ENCODE data around the gene SMARCE1. TPM values are rescaled to one million over a fixed set of nuclear protein-coding genes. Genes with fewer than 3 reads are reported as not detected.
A peak's percentile ranks its signal among the peaks of the same experiment; 100 is the strongest.

SMARCE1 gene
- total RNA-seq, 8 experiments from 2014 or later, result 81.3 to 216 (median 133) TPM

- Histone ChIP-seq H3K27ac (no peak overlapping the region), H3K4me3 (no peak overlapping the region), H3K4me1 (replicated peaks in 1 of 2) (no peaks in the 10 kb centered on the region)
- peak in 3 of 8 experiments; percentile 66 to 81 (median 66) for ATAC-seq (replicated peaks in 6 of 8)
- in situ Hi-C loops (cut with MboI; ENCODE audit: low pct_unique_long_range_greater_than_20kb in 2 of 9, low sequenced_read_pairs in 9 of 9, unreplicated experiment in 9 of 9), result no loop called here
- 30 to 100% (median 80%) methylated on average over 1 to 2 of the region's 2 CpGs for WGBS, 10 experiments
These were observed 17.8 kb downstream of the SMARCE1 start for GRCh38 chr17:40629842-40630241.

GRCh38 chr17:40625311-40625710 lies 22.3 kb downstream of the SMARCE1 start:
- in situ Hi-C loops (cut with MboI; ENCODE audit: low pct_unique_long_range_greater_than_20kb in 2 of 9, low sequenced_read_pairs in 9 of 9, unreplicated experiment in 9 of 9), result no loop called here
- H3K27ac ChIP-seq, result no peak overlapping the region
- ATAC-seq (replicated peaks in 6 of 8), result peak in 1 of 8 experiments; percentile 27
- WGBS, 10 experiments, result 0 to 80% (median 47%) methylated on average over 1 to 5 of the region's 5 CpGs
- no peaks in the 10 kb centered on the region for H3K4me1 ChIP-seq (replicated peaks in 1 of 2)
- no peak overlapping the region for H3K4me3 ChIP-seq

- ATAC-seq (replicated peaks in 6 of 8), result no peak
- in situ Hi-C loops (cut with MboI; ENCODE audit: low pct_unique_long_range_greater_than_20kb in 2 of 9, low sequenced_read_pairs in 9 of 9, unreplicated experiment in 9 of 9), result loop anchor here in 4 of 9 experiments (25.0 kb wide), 2 partner anchors 164 to 1039 kb away; partner anchors contain the start of genes KRT27 (in 1 of the 4) and KRT28 (in 1 of the 4)
- Histone ChIP-seq H3K4me3 (no peak overlapping the region), H3K4me1 (replicated peaks in 1 of 2) (no peaks in the 10 kb centered on the region), H3K27ac (no peak overlapping the region)
- WGBS, 10 experiments, result 50 to 90% (median 81%) methylated on average over 4 to 12 of the region's 12 CpGs; no CpG with 5 or more reads in 1 of the 10 experiments
These were observed 24.0 kb downstream of the SMARCE1 start for GRCh38 chr17:40623419-40624210.

GRCh38 chr17:40622509-40622928 lies 25.1 kb downstream of the SMARCE1 start:
- in situ Hi-C loops (cut with MboI; ENCODE audit: low pct_unique_long_range_greater_than_20kb in 2 of 9, low sequenced_read_pairs in 9 of 9, unreplicated experiment in 9 of 9), result loop anchor here in 4 of 9 experiments (25.0 kb wide), 2 partner anchors 165 to 1040 kb away; partner anchors contain the start of genes KRT27 (in 1 of the 4) and KRT28 (in 1 of the 4)
- ATAC-seq (replicated peaks in 6 of 8), result no peak
- no peaks in the 10 kb centered on the region for H3K4me1 ChIP-seq (replicated peaks in 1 of 2)
- H3K27ac ChIP-seq, result no peak overlapping the region
- WGBS, 10 experiments, result 20 to 100% (median 78%) methylated on average over 1 to 3 of the region's 3 CpGs; no CpG with 5 or more reads in 2 of the 10 experiments
- H3K4me3 ChIP-seq, result no peak overlapping the region

- WGBS, 10 experiments, result 40 to 100% (median 80%) methylated on average over 1 to 5 of the region's 8 CpGs; no CpG with 5 or more reads in 2 of the 10 experiments
- no peak overlapping the region for H3K4me3 ChIP-seq
These were observed 26.0 kb downstream of the SMARCE1 start for GRCh38 chr17:40621578-40621977.

GRCh38 chr17:40621019-40621418 lies 26.6 kb downstream of the SMARCE1 start:
- Histone ChIP-seq H3K4me3 (no peak overlapping the region), H3K4me1 (replicated peaks in 1 of 2) (no peaks in the 10 kb centered on the region), H3K27ac (no peak overlapping the region)
- ATAC-seq (replicated peaks in 6 of 8), result no peak
- 50 to 100% (median 80%) methylated on average over 1 to 6 of the region's 6 CpGs; no CpG with 5 or more reads in 3 of the 10 experiments for WGBS, 10 experiments
- in situ Hi-C loops (cut with MboI; ENCODE audit: low pct_unique_long_range_greater_than_20kb in 2 of 9, low sequenced_read_pairs in 9 of 9, unreplicated experiment in 9 of 9), result loop anchor here in 4 of 9 experiments (25.0 kb wide), 2 partner anchors 166 to 1041 kb away; partner anchors contain the start of genes KRT27 (in 1 of the 4) and KRT28 (in 1 of the 4)

More at GRCh38 chr17:40621578-40621977, 26.0 kb downstream of the SMARCE1 start:
- in situ Hi-C loops (cut with MboI; ENCODE audit: low pct_unique_long_range_greater_than_20kb in 2 of 9, low sequenced_read_pairs in 9 of 9, unreplicated experiment in 9 of 9), result loop anchor here in 4 of 9 experiments (25.0 kb wide), 2 partner anchors 166 to 1041 kb away; partner anchors contain the start of genes KRT27 (in 1 of the 4) and KRT28 (in 1 of the 4)
- Histone ChIP-seq H3K4me1 (replicated peaks in 1 of 2) (no peaks in the 10 kb centered on the region), H3K27ac (no peak overlapping the region)
- ATAC-seq (replicated peaks in 6 of 8), result no peak

GRCh38 chr17:40618754-40619625 lies 28.6 kb downstream of the SMARCE1 start:
- in situ Hi-C loops (cut with MboI; ENCODE audit: low pct_unique_long_range_greater_than_20kb in 2 of 9, low sequenced_read_pairs in 9 of 9, unreplicated experiment in 9 of 9), result loop anchor here in 6 of 9 experiments (10.0 to 25.0 kb wide), 3 partner anchors 168 to 1043 kb away; partner anchors contain the start of genes KRT28 (in 3 of the 6) and KRT27 (in 1 of the 6)
- WGBS, 10 experiments, result 0 to 79% (median 66%) methylated on average over 1 to 15 of the region's 16 CpGs
- no peak for ATAC-seq (replicated peaks in 6 of 8)
- no peaks in the 10 kb centered on the region for H3K4me1 ChIP-seq (replicated peaks in 1 of 2)
- H3K4me3 ChIP-seq, result no peak overlapping the region
- H3K27ac ChIP-seq, result no peak overlapping the region

- 33 to 100% (median 80%) methylated on average over 1 to 6 of the region's 11 CpGs; no CpG with 5 or more reads in 3 of the 10 experiments for WGBS, 10 experiments
- H3K4me1 ChIP-seq (replicated peaks in 1 of 2), result no peaks in the 10 kb centered on the region
- peak in 2 of 8 experiments; percentile 9 to 17 for ATAC-seq (replicated peaks in 6 of 8)
- no peak overlapping the region for H3K4me3 ChIP-seq
- in situ Hi-C loops (cut with MboI; ENCODE audit: low pct_unique_long_range_greater_than_20kb in 2 of 9, low sequenced_read_pairs in 9 of 9, unreplicated experiment in 9 of 9), result loop anchor here in 6 of 9 experiments (10.0 to 25.0 kb wide), 3 partner anchors 170 to 1045 kb away; partner anchors contain the start of genes KRT28 (in 3 of the 6) and KRT27 (in 1 of the 6)
- H3K27ac ChIP-seq, result no peak overlapping the region
These were observed 29.9 kb downstream of the SMARCE1 start for GRCh38 chr17:40617678-40618240.

GRCh38 chr17:40616592-40616991 lies 31.0 kb downstream of the SMARCE1 start:
- no peaks in the 10 kb centered on the region for H3K4me1 ChIP-seq (replicated peaks in 1 of 2)
- WGBS, 10 experiments, result 20 to 100% (median 61%) methylated on average over 1 to 3 of the region's 3 CpGs; no CpG with 5 or more reads in 4 of the 10 experiments
- in situ Hi-C loops (cut with MboI; ENCODE audit: low pct_unique_long_range_greater_than_20kb in 2 of 9, low sequenced_read_pairs in 9 of 9, unreplicated experiment in 9 of 9), result loop anchor here in 6 of 9 experiments (10.0 to 25.0 kb wide), 3 partner anchors 171 to 1046 kb away; partner anchors contain the start of genes KRT28 (in 3 of the 6) and KRT27 (in 1 of the 6)
- no peak overlapping the region for H3K4me3 ChIP-seq
- no peak overlapping the region for H3K27ac ChIP-seq
- ATAC-seq (replicated peaks in 6 of 8), result no peak

GRCh38 chr17:40615841-40616476 lies 31.7 kb downstream of the SMARCE1 start:
- in situ Hi-C loops (cut with MboI; ENCODE audit: low pct_unique_long_range_greater_than_20kb in 2 of 9, low sequenced_read_pairs in 9 of 9, unreplicated experiment in 9 of 9), result loop anchor here in 6 of 9 experiments (10.0 to 25.0 kb wide), 3 partner anchors 171 to 1046 kb away; partner anchors contain the start of genes KRT28 (in 3 of the 6) and KRT27 (in 1 of the 6)
- WGBS, 10 experiments, result 10 to 100% (median 82%) methylated on average over 1 to 8 of the region's 10 CpGs; no CpG with 5 or more reads in 1 of the 10 experiments

GRCh38 chr17:40615068-40615840 lies 32.4 kb downstream of the SMARCE1 start:
- in situ Hi-C loops (cut with MboI; ENCODE audit: low pct_unique_long_range_greater_than_20kb in 2 of 9, low sequenced_read_pairs in 9 of 9, unreplicated experiment in 9 of 9), result loop anchor here in 6 of 9 experiments (10.0 to 25.0 kb wide), 3 partner anchors 172 to 1047 kb away; partner anchors contain the start of genes KRT28 (in 3 of the 6) and KRT27 (in 1 of the 6)
- H3K27ac ChIP-seq, result no peak overlapping the region
- no peaks in the 10 kb centered on the region for H3K4me1 ChIP-seq (replicated peaks in 1 of 2)
- WGBS, 10 experiments, result 0 to 69% (median 58%) methylated on average over 1 to 5 of the region's 7 CpGs; no CpG with 5 or more reads in 2 of the 10 experiments
- peak in 4 of 8 experiments; percentile 32 to 85 (median 66) for ATAC-seq (replicated peaks in 6 of 8)
- H3K4me3 ChIP-seq, result no peak overlapping the region

More at GRCh38 chr17:40615841-40616476, 31.7 kb downstream of the SMARCE1 start:
- no peak for ATAC-seq (replicated peaks in 6 of 8)
- H3K4me3 ChIP-seq, result no peak overlapping the region
- no peak overlapping the region for H3K27ac ChIP-seq
- H3K4me1 ChIP-seq (replicated peaks in 1 of 2), result no peaks in the 10 kb centered on the region

All from motor neuron (in vitro differentiated cells).